HepG2 (cell line): ENCODE measurements around the gene SNCAIP. TPM values are rescaled to one million over a fixed set of nuclear protein-coding genes. Genes with fewer than 3 reads are reported as not detected.

Experiments used
- ATAC-seq: fragments of 200-7000 bp; cut with Tn5 transposase; 3 replicates; pipeline ENCODE4 v1.9.1; 2020; ENCODE audit warnings: mild to moderate bottlenecking, moderate library complexity
- BruUV-seq: library from RNA; stranded (reverse); fragments of 400-500 nt; replicated peaks from 2 replicates; lab custom pipeline; 2021; lab: Mats Ljungman, UMichigan
- CTCF ChIA-PET: fragments of 300-600 bp; formaldehyde crosslinking; extraction: SDS; loops from one replicate; lab custom pipeline; 2021; ENCODE audit warnings: low total read pairs, inconsistent platforms, low intra/inter-chr PET ratio; lab: Yijun Ruan, JAX
- POLR2A ChIA-PET: fragments of 350-600 bp; sonication (Branson Sonifier 250); formaldehyde crosslinking; loops from one replicate; lab custom pipeline; 2020; ENCODE audit warnings: antibody characterized with exemption, inconsistent platforms; lab: Yijun Ruan, JAX
- DNase-seq: peaks from one replicate; pipeline ENCODE4 v3.0.0-alpha.2; 2015; ENCODE audit warnings: low spot score
- FAIRE-seq: peaks from 3 replicates; lab custom pipeline; 2011; peaks lifted over from hg19 to GRCh38; lab: Jason Lieb, UNC
- H2AFZ ChIP-seq: one replicate; pipeline ENCODE4 v1.6.1; 2011; ENCODE audit warnings: low read length, inconsistent platforms
- H3K27ac ChIP-seq: fragments of 300-600 bp; 3 replicates; pipeline ENCODE4 v1.8.0; 2011; ENCODE audit warnings: mixed run types, mild to moderate bottlenecking, mixed read lengths, low read length, inconsistent platforms; ENCODE audit not compliant: insufficient read depth; ENCODE audit errors: extremely low read length
- H3K27me3 ChIP-seq, 2 experiments: fragments of 200-600 bp in 1 of 2; 2 replicates in 1 of 2; 3 replicates in 1 of 2; pipeline versions ENCODE4 v1.6.0 to v1.8.0; 2011; ENCODE audit warnings: low read length in 2 of 2, mild to moderate bottlenecking in 2 of 2, moderate library complexity in 2 of 2, inconsistent platforms in 1 of 2; ENCODE audit not compliant: insufficient read depth in 2 of 2, control insufficient read depth in 1 of 2
- H3K36me3 ChIP-seq, 2 experiments: fragments of 200-600 bp in 1 of 2; replicated peaks in 1 of 2; 2 replicates in 1 of 2; 3 replicates in 1 of 2; pipeline versions ENCODE4 v1.5.1 to v1.8.0; 2011; ENCODE audit warnings: low read length in 2 of 2, inconsistent platforms in 1 of 2; ENCODE audit not compliant: insufficient read depth in 2 of 2, control insufficient read depth in 1 of 2
- H3K4me1 ChIP-seq: 2 replicates; pipeline ENCODE4 v1.5.1; 2012; ENCODE audit warnings: low read length, inconsistent platforms; ENCODE audit not compliant: insufficient read depth
- H3K4me2 ChIP-seq: 2 replicates; pipeline ENCODE4 v1.6.0; 2011; ENCODE audit warnings: low read depth, low read length, inconsistent platforms
- H3K4me3 ChIP-seq, 3 experiments: fragments of 200-600 bp in 1 of 3; sonication (generic), shearing (Covaris generic) in 1 of 3; replicated peaks in 1 of 3; 2 replicates each; pipeline ENCODE4 v1.5.1; 2011 to 2016; ENCODE audit warnings: low read length in 3 of 3, inconsistent platforms in 2 of 3, low read depth in 2 of 3, mild to moderate bottlenecking in 2 of 3, control low read depth in 1 of 3, mixed read lengths in 1 of 3; ENCODE audit not compliant: insufficient read depth in 1 of 3
- H3K79me2 ChIP-seq: one replicate; pipeline ENCODE4 v1.6.1; 2011; ENCODE audit warnings: low read length, inconsistent platforms; ENCODE audit not compliant: insufficient read depth
- H3K9ac ChIP-seq: 2 replicates; pipeline ENCODE4 v1.6.0; 2011; ENCODE audit warnings: mild to moderate bottlenecking, low read depth, low read length, inconsistent platforms; ENCODE audit not compliant: insufficient read depth
- H3K9me3 ChIP-seq: 2 replicates; pipeline ENCODE4 v1.5.1; 2012; ENCODE audit warnings: mild to moderate bottlenecking, low read length
- H4K20me1 ChIP-seq: 2 replicates; pipeline ENCODE4 v1.6.0; 2011; ENCODE audit warnings: inconsistent platforms, mild to moderate bottlenecking, low read length, moderate library complexity; ENCODE audit not compliant: insufficient read depth
- CBX2 ChIP-seq, 2 experiments: fragments of 200-600 bp in 1 of 2; sonication (generic); formaldehyde crosslinking in 1 of 2; IDR thresholded peaks; 2 replicates each; pipeline versions ENCODE4 v1.7.0 to v1.8.1; 2018 to 2022; ENCODE audit warnings: low read depth in 2 of 2, low read length in 1 of 2, mild to moderate bottlenecking in 1 of 2, missing genetic modification reagents in 1 of 2
- CTCF ChIP-seq: sonication (generic); formaldehyde crosslinking; IDR thresholded peaks from 2 replicates; pipeline ENCODE4 v1.5.0; 2020; ENCODE audit warnings: mild to moderate bottlenecking, missing genetic modification reagents, moderate library complexity
- EHMT2 ChIP-seq: fragments of 200-600 bp; sonication (generic); IDR thresholded peaks from 2 replicates; pipeline ENCODE4 v1.7.0; 2017; ENCODE audit warnings: antibody characterized with exemption, low read depth, low read length, borderline replicate concordance
- KDM4B ChIP-seq: sonication (generic); formaldehyde crosslinking; IDR thresholded peaks from 2 replicates; pipeline ENCODE4 v1.4.0; 2020; ENCODE audit warnings: missing genetic modification reagents
- MEF2D ChIP-seq: sonication (generic); formaldehyde crosslinking; IDR thresholded peaks from 2 replicates; pipeline ENCODE4 v1.5.1; 2020; ENCODE audit warnings: mild to moderate bottlenecking, missing genetic modification reagents
- NR2F6 ChIP-seq, 2 experiments: IDR thresholded peaks; 2 replicates each; pipeline ENCODE4 v1.6.1; 2016; ENCODE audit warnings: antibody characterized with exemption in 1 of 2, mild to moderate bottlenecking in 1 of 2
- NRL ChIP-seq: sonication (generic); formaldehyde crosslinking; IDR thresholded peaks from 2 replicates; pipeline ENCODE4 v1.5.0; 2020; ENCODE audit warnings: missing genetic modification reagents, mild to moderate bottlenecking, moderate library complexity, borderline replicate concordance
- PHF21A ChIP-seq: sonication (generic); formaldehyde crosslinking; IDR thresholded peaks from 2 replicates; pipeline ENCODE4 v1.5.0; 2020; ENCODE audit warnings: mild to moderate bottlenecking, missing genetic modification reagents
- SALL1 ChIP-seq: sonication (generic); formaldehyde crosslinking; IDR thresholded peaks from 2 replicates; pipeline ENCODE4 v1.8.0; 2022; ENCODE audit warnings: mild to moderate bottlenecking, missing genetic modification reagents
- SMC3 ChIP-seq: IDR thresholded peaks from 2 replicates; pipeline ENCODE4 v1.6.1; 2011; ENCODE audit warnings: low read length, improper control_type of control experiment
- STAG1 ChIP-seq: sonication (generic); formaldehyde crosslinking; IDR thresholded peaks from 2 replicates; pipeline ENCODE4 v1.4.0; 2020; ENCODE audit warnings: missing genetic modification reagents
- ZNF180 ChIP-seq: sonication (generic); formaldehyde crosslinking; IDR thresholded peaks from 2 replicates; pipeline ENCODE4 v1.4.0; 2020; ENCODE audit warnings: low read depth, missing genetic modification reagents, borderline replicate concordance
- ZNF24 ChIP-seq: fragments of 450-650 bp; IDR thresholded peaks from 2 replicates; pipeline ENCODE4 v1.6.1; 2017; ENCODE audit warnings: antibody characterized with exemption, mild to moderate bottlenecking
- ZNF317 ChIP-seq: sonication (generic); formaldehyde crosslinking; IDR thresholded peaks from 2 replicates; pipeline ENCODE4 v1.5.0; 2020; ENCODE audit warnings: mild to moderate bottlenecking, missing genetic modification reagents
- ZNF556 ChIP-seq: sonication (generic); formaldehyde crosslinking; IDR thresholded peaks from 2 replicates; pipeline ENCODE4 v1.4.0; 2020; ENCODE audit warnings: mild to moderate bottlenecking, missing genetic modification reagents, borderline replicate concordance
- whole genome bisulfite sequencing: methylation state at CpG from one replicate; pipeline ENCODE4 v1.1.6; 2017; ENCODE audit warnings: low lambda C conversion rate; 5-methylcytosine and 5-hydroxymethylcytosine counted together
- in situ Hi-C: cut with HindIII; loops from 2 replicates; pipeline ENCODE4 v1.10.0; 2017; ENCODE audit warnings: low pct_unique_long_range_greater_than_20kb; ENCODE audit not compliant: extremely low pct_ligation_motif_present
- intact Hi-C: fragments of 100-400 bp; cut with micrococcal nuclease; formaldehyde crosslinking; loops from one replicate; pipeline ENCODE4 v1.10.0; 2022; ENCODE audit not compliant: unreplicated experiment
- polyA plus RNA-seq, 8 experiments: library from polyadenylated mRNA; depleted of rRNA in 3 of 8; stranded (reverse) in 7 of 8; unstranded in 1 of 8; fragments of >200 nt; fragmentation: Illumina TruSeq in 4 of 8; extraction: Trizol in 4 of 8; gene quantifications; 2 replicates each; pipeline versions ENCODE4 v1.2.1 to v1.2.3, GENCODE V29; 2011 to 2016; ENCODE audit warnings: low read depth in 4 of 8, missing spikeins in 1 of 8, mixed read lengths in 1 of 8; ENCODE audit not compliant: insufficient read depth in 1 of 8
- total RNA-seq, 5 experiments: library from RNA; depleted of rRNA; stranded (reverse); fragments of >200 nt; fragmentation: Illumina TruSeq; extraction: Trizol; gene quantifications; 2 replicates each; pipeline ENCODE4 v1.2.3, GENCODE V29; 2016; ENCODE audit warnings: low read depth in 1 of 5
- TF ChIP-seq, protein P1 (sequence below): sonication (generic); formaldehyde crosslinking; IDR thresholded peaks from 2 replicates; pipeline ENCODE4 v1.4.0; 2020; ENCODE audit warnings: missing genetic modification reagents, mild to moderate bottlenecking, borderline replicate concordance

SNCAIP gene
- total and polyA plus RNA-seq, 2 of the 13 experiments (the other 11 are each of a cell fraction or from before 2014, with no cell fraction given), result not detected

DNA sequence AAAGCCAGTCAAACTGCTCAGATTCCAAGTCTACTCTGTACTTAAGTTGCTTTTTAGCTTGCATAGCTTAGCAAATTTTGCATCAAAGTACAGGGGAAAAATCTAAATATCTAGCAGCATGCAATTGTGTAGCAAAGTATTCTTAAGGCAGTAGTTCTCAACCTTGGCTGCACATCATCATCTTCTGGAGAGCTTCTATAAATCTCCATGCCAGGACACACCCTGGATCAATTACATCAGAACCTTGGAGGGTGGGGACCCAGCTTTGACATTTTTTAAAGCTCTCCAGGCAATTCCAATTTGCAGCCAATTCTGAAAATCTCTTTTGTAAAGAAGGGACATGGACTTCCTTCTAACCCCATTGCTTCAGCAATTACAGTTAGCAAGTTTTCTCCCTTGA lies 187.5 kb downstream of the SNCAIP start (continued):
- TF ChIP-seq KDM4B (no peak), ZNF556 (no peak), ZNF180 (CRISPR knock-in tag) (no peak), ZNF24 (no peak), CBX2 (IDR thresholded peaks at IDR 0.05; ENCODE audit: low read depth, low read length) (no peak), CBX2 (CRISPR knock-in tag; IDR thresholded peaks at IDR 0.05; ENCODE audit: low read depth) (no peak), EHMT2 (no peak), MEF2D (no peak), SALL1 (CRISPR knock-in tag) (no peak), NRL (no peak)

DNA sequence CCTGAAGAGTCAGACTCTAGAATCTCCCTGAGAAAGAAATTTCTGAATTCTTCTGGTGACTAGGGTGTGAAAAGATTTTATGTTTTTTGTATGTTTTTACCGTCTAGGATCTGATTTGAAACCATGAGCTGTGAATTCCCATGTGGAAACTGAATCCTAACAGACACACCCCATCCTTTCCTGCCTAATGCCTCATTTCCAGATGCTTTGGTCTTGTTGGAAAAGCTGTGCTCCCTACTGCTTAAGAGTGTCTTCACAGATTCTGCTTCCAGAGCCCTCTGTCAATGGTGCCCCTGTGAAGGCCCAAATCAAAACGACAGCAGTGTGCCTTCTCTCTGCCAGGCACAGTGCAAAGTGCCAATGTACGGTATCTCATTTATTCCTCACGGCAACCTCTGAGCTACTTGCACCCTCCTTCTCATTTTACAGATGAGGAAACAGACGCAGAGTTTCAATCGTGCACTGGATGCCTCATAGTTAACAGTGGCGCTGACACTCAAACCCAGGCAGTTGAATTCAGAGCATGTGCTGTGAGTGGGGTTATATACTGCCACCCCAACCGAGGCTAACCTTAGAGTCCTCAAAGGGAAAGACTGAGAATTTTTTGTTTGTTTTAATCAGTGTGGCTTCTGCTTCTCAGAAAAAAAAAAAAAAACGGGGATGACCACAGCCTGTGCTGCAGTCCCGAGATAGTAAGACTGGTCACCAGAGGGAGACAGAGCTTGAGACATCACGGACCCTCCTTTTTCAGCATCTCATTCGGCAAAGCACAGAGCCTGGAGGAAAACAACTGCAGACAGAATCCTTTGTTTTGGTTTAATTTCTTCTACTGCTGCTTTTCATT lies 188.4 kb downstream of the SNCAIP start:
- Histone ChIP-seq H3K79me2 (no peaks in the 10 kb centered on the region), H3K9me3 (no peaks in the 10 kb centered on the region), H3K27ac (no peak overlapping the region), H3K4me1 (peaks cover 10% of the 10 kb centered on the region; the same call in 1 of the 2 replicates), H3K36me3 (no peaks in the 10 kb centered on the region), H3K27me3 (no peaks in the 10 kb centered on the region), H4K20me1 (no peaks in the 10 kb centered on the region), H3K4me2 (no peak overlapping the region)
- peak; percentile 93 for ATAC-seq
- 32% methylated on average over 12 of the region's 12 CpGs for WGBS
- FAIRE-seq, result peak; percentile 42
- in situ Hi-C loops (loop anchor here (25.0 kb wide), 1 partner anchor 1112 kb away; no protein-coding TSS in a partner anchor), intact Hi-C loops (loop anchor here (5.0 kb wide), 1 partner anchor 872 kb away; no protein-coding TSS in a partner anchor)
- BruUV-seq, result no TSS peak
- no peak for TF ChIP-seq ZNF317 (CRISPR knock-in tag)
- peak; percentile 82 for TF ChIP-seq STAG1
- TF ChIP-seq CTCF (CRISPR knock-in tag), result peak; percentile 64
- no peak for TF ChIP-seq NR2F6 (IDR thresholded peaks at IDR 0.05)
- TF ChIP-seq NR2F6 (CRISPR knock-in tag; IDR thresholded peaks at IDR 0.05), result no peak
- TF ChIP-seq, protein P1, sequence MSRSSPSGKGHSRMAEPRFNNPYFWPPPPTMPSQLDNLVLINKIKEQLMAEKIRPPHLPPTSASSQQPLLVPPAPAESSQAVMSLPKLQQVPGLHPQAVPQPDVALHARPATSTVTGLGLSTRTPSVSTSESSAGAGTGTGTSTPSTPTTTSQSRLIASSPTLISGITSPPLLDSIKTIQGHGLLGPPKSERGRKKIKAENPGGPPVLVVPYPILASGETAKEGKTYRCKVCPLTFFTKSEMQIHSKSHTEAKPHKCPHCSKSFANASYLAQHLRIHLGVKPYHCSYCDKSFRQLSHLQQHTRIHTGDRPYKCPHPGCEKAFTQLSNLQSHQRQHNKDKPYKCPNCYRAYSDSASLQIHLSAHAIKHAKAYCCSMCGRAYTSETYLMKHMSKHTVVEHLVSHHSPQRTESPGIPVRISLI (CRISPR knock-in tag), result peak; percentile 71; the same call in 1 of the 2 replicates
- TF ChIP-seq SMC3, result peak; percentile 42; the same call in 1 of the 2 replicates
- TF ChIP-seq PHF21A, result 0 out of 2 replicates have a peak, but pooled peaks have one; percentile 10
- TF ChIP-seq, all 625 proteins: peak for 5
- ChIA-PET POLR2A (no interaction called here), CTCF (interaction anchor here (0.7 to 0.8 kb wide), 2 partner anchors 871 to 1111 kb away, joined by 3 read pairs; no protein-coding TSS in a partner anchor)
- H3K9ac ChIP-seq, result no peak overlapping the region
- no peak overlapping the region for H2AFZ ChIP-seq
- no peak overlapping the region for H3K4me3 ChIP-seq
- peak; percentile 26 for DNase-seq
